ENCODE data around the gene ZNF337. TPM values are rescaled to one million over a fixed set of nuclear protein-coding genes. Genes with fewer than 3 reads are reported as not detected.

The ZNF337 gene
- total RNA-seq, 1 experiment from 2014 or later, result 11.4 TPM

DNA sequence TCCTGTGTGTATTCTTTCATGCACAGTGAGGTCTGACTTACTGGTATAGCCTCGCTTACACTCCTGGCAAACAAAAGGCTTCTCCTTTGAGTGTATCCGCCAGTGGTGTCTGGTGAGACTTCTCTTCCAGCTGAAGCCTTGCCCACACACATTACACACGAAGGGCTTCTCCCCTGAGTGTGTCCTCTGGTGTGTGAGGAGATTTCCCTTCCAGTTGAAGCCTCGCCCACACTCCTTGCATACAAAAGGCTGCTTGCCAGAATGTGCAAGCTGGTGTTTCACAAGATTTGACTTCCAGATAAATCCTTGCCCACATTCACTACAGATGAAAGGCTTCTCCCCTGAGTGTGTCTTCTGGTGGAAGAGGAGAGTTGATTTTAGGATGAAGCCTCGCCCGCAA is 21.5 kb downstream of the ZNF337 start:
- ChIA-PET POLR2A (no interaction called here), RAD21 (ENCODE audit: low non-redundant PET in 1 of 2, low total read pairs in 2 of 2, uncharacterized antibody in 2 of 2, unreplicated experiment in 2 of 2) (no interaction called here), CTCF (no interaction called here)
- Histone ChIP-seq H3K27ac (ENCODE audit: low read depth, low read length) (no peak overlapping the region), H4K20me1 (ENCODE audit: insufficient read depth) (no peaks in the 10 kb centered on the region), H3K36me3 (ENCODE audit: control insufficient read depth in 1 of 2, insufficient read depth in 2 of 2, low read length in 2 of 2) (peaks cover 24 to 27% of the 10 kb centered on the region in 2 experiments; a peak in 3 of 4 replicates), H3K79me2 (ENCODE audit: insufficient read depth, low read length) (peaks cover 7% of the 10 kb centered on the region; the same call in 1 of the 2 replicates), H3K4me1 (ENCODE audit: control insufficient read depth in 1 of 2, insufficient read depth in 2 of 2, low read length in 2 of 2) (peaks cover 0 to 6% of the 10 kb centered on the region in 2 experiments; a peak in 1 of 4 replicates), H3K27me3 (ENCODE audit: insufficient read depth, low read length) (no peaks in the 10 kb centered on the region), H2AFZ (ENCODE audit: low read depth, low read length, poor library complexity, severe bottlenecking) (no peak overlapping the region), H3K9ac (ENCODE audit: low read length) (no peak overlapping the region), H3K4me3 (replicated peaks in 1 of 2; ENCODE audit: low read depth in 1 of 2, low read length in 2 of 2) (no peak overlapping the region), H3K9me2 (ENCODE audit: insufficient read depth) (no peaks in the 10 kb centered on the region), H3K4me2 (ENCODE audit: low read length) (no peak overlapping the region), H3K9me3 (ENCODE audit: control insufficient read depth in 1 of 2, insufficient read depth in 1 of 2, low read depth in 1 of 2, low read length in 2 of 2) (no peaks in the 10 kb centered on the region)
- ATAC-seq (no peak), DNase-seq (ENCODE audit: low read depth, low spot score) (no peak)
- no TSS peak for BruUV-seq (replicated peaks)
- TF ChIP-seq SRF (IDR thresholded peaks at IDR 0.05; ENCODE audit: low read depth) (no peak), ELF1 (IDR thresholded peaks at IDR 0.05; ENCODE audit: borderline replicate concordance, low read depth) (no peak), ZFX (IDR thresholded peaks at IDR 0.05) (no peak), SIN3A (IDR thresholded peaks at IDR 0.05; ENCODE audit: low read depth) (no peak), EZH2 (IDR thresholded peaks at IDR 0.05) (no peak), POLR2A (IDR thresholded peaks at IDR 0.05; ENCODE audit: borderline replicate concordance, extremely low read depth, insufficient read depth, insufficient read length) (no peak), YY1 (IDR thresholded peaks at IDR 0.05; ENCODE audit: extremely low read depth, insufficient replicate concordance, low read depth, low read length) (no peak), SP1 (IDR thresholded peaks at IDR 0.05; ENCODE audit: low read depth) (no peak), EZH2phosphoT487 (IDR thresholded peaks at IDR 0.05; ENCODE audit: borderline replicate concordance) (no peak), ZNF274 (IDR thresholded peaks at IDR 0.05; ENCODE audit: low read depth, low read length) (no peak), CBX3 (IDR thresholded peaks at IDR 0.05; ENCODE audit: low read depth) (no peak), RAD21 (IDR thresholded peaks at IDR 0.05; ENCODE audit: low read depth) (no peak), TCF7L2 (IDR thresholded peaks at IDR 0.05; ENCODE audit: borderline replicate concordance, extremely low read depth, insufficient read depth, insufficient read length) (no peak), CEBPB (IDR thresholded peaks at IDR 0.05; ENCODE audit: low read depth) (no peak)
- TF ChIP-seq, protein P1, sequence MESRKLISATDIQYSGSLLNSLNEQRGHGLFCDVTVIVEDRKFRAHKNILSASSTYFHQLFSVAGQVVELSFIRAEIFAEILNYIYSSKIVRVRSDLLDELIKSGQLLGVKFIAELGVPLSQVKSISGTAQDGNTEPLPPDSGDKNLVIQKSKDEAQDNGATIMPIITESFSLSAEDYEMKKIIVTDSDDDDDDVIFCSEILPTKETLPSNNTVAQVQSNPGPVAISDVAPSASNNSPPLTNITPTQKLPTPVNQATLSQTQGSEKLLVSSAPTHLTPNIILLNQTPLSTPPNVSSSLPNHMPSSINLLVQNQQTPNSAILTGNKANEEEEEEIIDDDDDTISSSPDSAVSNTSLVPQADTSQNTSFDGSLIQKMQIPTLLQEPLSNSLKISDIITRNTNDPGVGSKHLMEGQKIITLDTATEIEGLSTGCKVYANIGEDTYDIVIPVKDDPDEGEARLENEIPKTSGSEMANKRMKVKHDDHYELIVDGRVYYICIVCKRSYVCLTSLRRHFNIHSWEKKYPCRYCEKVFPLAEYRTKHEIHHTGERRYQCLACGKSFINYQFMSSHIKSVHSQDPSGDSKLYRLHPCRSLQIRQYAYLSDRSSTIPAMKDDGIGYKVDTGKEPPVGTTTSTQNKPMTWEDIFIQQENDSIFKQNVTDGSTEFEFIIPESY (IDR thresholded peaks at IDR 0.05; ENCODE audit: extremely low read depth, insufficient replicate concordance, low read length), result no peak
- TF ChIP-seq, protein P2, sequence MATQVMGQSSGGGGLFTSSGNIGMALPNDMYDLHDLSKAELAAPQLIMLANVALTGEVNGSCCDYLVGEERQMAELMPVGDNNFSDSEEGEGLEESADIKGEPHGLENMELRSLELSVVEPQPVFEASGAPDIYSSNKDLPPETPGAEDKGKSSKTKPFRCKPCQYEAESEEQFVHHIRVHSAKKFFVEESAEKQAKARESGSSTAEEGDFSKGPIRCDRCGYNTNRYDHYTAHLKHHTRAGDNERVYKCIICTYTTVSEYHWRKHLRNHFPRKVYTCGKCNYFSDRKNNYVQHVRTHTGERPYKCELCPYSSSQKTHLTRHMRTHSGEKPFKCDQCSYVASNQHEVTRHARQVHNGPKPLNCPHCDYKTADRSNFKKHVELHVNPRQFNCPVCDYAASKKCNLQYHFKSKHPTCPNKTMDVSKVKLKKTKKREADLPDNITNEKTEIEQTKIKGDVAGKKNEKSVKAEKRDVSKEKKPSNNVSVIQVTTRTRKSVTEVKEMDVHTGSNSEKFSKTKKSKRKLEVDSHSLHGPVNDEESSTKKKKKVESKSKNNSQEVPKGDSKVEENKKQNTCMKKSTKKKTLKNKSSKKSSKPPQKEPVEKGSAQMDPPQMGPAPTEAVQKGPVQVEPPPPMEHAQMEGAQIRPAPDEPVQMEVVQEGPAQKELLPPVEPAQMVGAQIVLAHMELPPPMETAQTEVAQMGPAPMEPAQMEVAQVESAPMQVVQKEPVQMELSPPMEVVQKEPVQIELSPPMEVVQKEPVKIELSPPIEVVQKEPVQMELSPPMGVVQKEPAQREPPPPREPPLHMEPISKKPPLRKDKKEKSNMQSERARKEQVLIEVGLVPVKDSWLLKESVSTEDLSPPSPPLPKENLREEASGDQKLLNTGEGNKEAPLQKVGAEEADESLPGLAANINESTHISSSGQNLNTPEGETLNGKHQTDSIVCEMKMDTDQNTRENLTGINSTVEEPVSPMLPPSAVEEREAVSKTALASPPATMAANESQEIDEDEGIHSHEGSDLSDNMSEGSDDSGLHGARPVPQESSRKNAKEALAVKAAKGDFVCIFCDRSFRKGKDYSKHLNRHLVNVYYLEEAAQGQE (IDR thresholded peaks at IDR 0.05; ENCODE audit: low read depth), result no peak
- TF ChIP-seq, protein P3, sequence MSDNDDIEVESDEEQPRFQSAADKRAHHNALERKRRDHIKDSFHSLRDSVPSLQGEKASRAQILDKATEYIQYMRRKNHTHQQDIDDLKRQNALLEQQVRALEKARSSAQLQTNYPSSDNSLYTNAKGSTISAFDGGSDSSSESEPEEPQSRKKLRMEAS (IDR thresholded peaks at IDR 0.05), result no peak
- TF ChIP-seq, protein P4, sequence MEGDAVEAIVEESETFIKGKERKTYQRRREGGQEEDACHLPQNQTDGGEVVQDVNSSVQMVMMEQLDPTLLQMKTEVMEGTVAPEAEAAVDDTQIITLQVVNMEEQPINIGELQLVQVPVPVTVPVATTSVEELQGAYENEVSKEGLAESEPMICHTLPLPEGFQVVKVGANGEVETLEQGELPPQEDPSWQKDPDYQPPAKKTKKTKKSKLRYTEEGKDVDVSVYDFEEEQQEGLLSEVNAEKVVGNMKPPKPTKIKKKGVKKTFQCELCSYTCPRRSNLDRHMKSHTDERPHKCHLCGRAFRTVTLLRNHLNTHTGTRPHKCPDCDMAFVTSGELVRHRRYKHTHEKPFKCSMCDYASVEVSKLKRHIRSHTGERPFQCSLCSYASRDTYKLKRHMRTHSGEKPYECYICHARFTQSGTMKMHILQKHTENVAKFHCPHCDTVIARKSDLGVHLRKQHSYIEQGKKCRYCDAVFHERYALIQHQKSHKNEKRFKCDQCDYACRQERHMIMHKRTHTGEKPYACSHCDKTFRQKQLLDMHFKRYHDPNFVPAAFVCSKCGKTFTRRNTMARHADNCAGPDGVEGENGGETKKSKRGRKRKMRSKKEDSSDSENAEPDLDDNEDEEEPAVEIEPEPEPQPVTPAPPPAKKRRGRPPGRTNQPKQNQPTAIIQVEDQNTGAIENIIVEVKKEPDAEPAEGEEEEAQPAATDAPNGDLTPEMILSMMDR (IDR thresholded peaks at IDR 0.05 in 2 of 3, conservative IDR thresholded peaks at IDR 0.05 in 1 of 3; ENCODE audit: borderline replicate concordance in 1 of 3, insufficient read depth in 1 of 3, low read depth in 2 of 3, low read length in 2 of 3), result no peak
- intact Hi-C loops (cut with micrococcal nuclease), result no loop called here
